NCI-H226 (cell line): ENCODE results near the gene HOXC12.
A peak's percentile ranks its signal among the peaks of the same experiment; 100 is the strongest.

Source experiments
- DNase-seq: peaks from one replicate; pipeline ENCODE4 v3.0.0-alpha.2; 2015

Gene HOXC12

GRCh38 chr12:53985692-53985993 lies 30.9 kb downstream of the HOXC12 start:
- no peak for DNase-seq

GRCh38 chr12:53985994-53986685 lies 31.4 kb downstream of the HOXC12 start:
- no peak for DNase-seq

GRCh38 chr12:53986686-53987483 lies 32.2 kb downstream of the HOXC12 start:
- no peak for DNase-seq

- no peak for DNase-seq
Observed at GRCh38 chr12:53987787-53988230, 33.1 kb downstream of the HOXC12 start.

- no peak for DNase-seq
Observed at GRCh38 chr12:53988541-53989226, 34.0 kb downstream of the HOXC12 start.

- DNase-seq: peak; percentile 43
Observed at GRCh38 chr12:53989227-53990113, 34.8 kb downstream of the HOXC12 start.

GRCh38 chr12:53990311-53991076 lies 35.8 kb downstream of the HOXC12 start:
- no peak for DNase-seq

GRCh38 chr12:53991077-53991460 lies 36.4 kb downstream of the HOXC12 start:
- no peak for DNase-seq

GRCh38 chr12:53992377-53992889 lies 37.7 kb downstream of the HOXC12 start:
- DNase-seq: no peak

- no peak for DNase-seq
Observed at GRCh38 chr12:53993162-53994008, 38.7 kb downstream of the HOXC12 start.

GRCh38 chr12:53994009-53994263 lies 39.2 kb downstream of the HOXC12 start:
- no peak for DNase-seq

GRCh38 chr12:53994264-53995001 lies 39.7 kb downstream of the HOXC12 start:
- no peak for DNase-seq

GRCh38 chr12:53995002-53995377 lies 40.3 kb downstream of the HOXC12 start:
- no peak for DNase-seq

- peak; percentile 79 for DNase-seq
Observed at GRCh38 chr12:53995378-53996239, 40.9 kb downstream of the HOXC12 start.

GRCh38 chr12:53996240-53997203 lies 41.8 kb downstream of the HOXC12 start:
- no peak for DNase-seq

- DNase-seq: no peak
Observed at GRCh38 chr12:53997204-53998109, 42.8 kb downstream of the HOXC12 start.
